Esophagus (tissue), 2 donors: ENCODE data around the gene SCGB1A1. TPM values are rescaled to one million over a fixed set of nuclear protein-coding genes. Genes with fewer than 3 reads are reported as not detected.

Experiments
- H3K27ac ChIP-seq, 2 donors: one replicate each; pipeline ENCODE4 v1.5.1; 2013; ENCODE audit warnings: low read depth in 2 of 2, mild to moderate bottlenecking in 2 of 2, inconsistent platforms in 1 of 2, low read length in 1 of 2, moderate library complexity in 1 of 2
- H3K27me3 ChIP-seq, 2 donors: one replicate each; pipeline ENCODE4 v1.6.1; 2013; ENCODE audit warnings: low read length in 2 of 2, control low read depth in 1 of 2, mild to moderate bottlenecking in 1 of 2; ENCODE audit not compliant: insufficient read depth in 2 of 2, control insufficient read depth in 1 of 2
- H3K36me3 ChIP-seq, 2 donors: one replicate each; pipeline ENCODE4 v1.6.1; 2013; ENCODE audit warnings: low read length in 1 of 2; ENCODE audit not compliant: control insufficient read depth in 2 of 2, insufficient read depth in 2 of 2
- H3K4me1 ChIP-seq, 2 donors: one replicate each; pipeline ENCODE4 v1.6.1; 2013; ENCODE audit warnings: low read length in 1 of 2; ENCODE audit not compliant: control insufficient read depth in 2 of 2, insufficient read depth in 2 of 2
- H3K4me3 ChIP-seq, 2 donors: one replicate each; pipeline ENCODE4 v1.5.1; 2013; ENCODE audit warnings: low read length in 2 of 2, mild to moderate bottlenecking in 2 of 2, low read depth in 1 of 2, moderate library complexity in 1 of 2
- H3K9me3 ChIP-seq, 2 donors: one replicate each; pipeline ENCODE4 v1.6.1; 2013; ENCODE audit warnings: mild to moderate bottlenecking in 2 of 2, low read depth in 1 of 2, low read length in 1 of 2, moderate library complexity in 1 of 2; ENCODE audit not compliant: control insufficient read depth in 2 of 2, insufficient read depth in 1 of 2
- WGBS, 2 donors: extraction: QIAGEN DNeasy Blood & Tissue Kit; methylation state at CpG; one replicate each; pipeline ENCODE4 v1.1.7; 2013; 5-methylcytosine and 5-hydroxymethylcytosine counted together
- polyA plus RNA-seq, 2 donors: library from polyadenylated mRNA; stranded (reverse); fragments of 200-250 nt; gene quantifications; one replicate each; pipeline ENCODE4 v1.2.3, GENCODE V29; 2013
- donor health status: healthy with polysubstance abuse.
- donor health status: Bipolar disorder and iron deficiency.

Gene SCGB1A1
- polyA plus RNA-seq, 2 donors, result 4.8 to 5.5 TPM

- Histone ChIP-seq H3K9me3 (no peaks in the 10 kb centered on the region), H3K36me3 (no peaks in the 10 kb centered on the region), H3K4me3 (no peak overlapping the region), H3K27ac (no peak overlapping the region), H3K4me1 (peaks cover 0 to 3% of the 10 kb centered on the region in 2 donors), H3K27me3 (no peaks in the 10 kb centered on the region)
- 89 to 95% methylated on average over 6 of the region's 6 CpGs for WGBS, 2 donors
Measured at GRCh38 chr11:62452261-62452660, 33.4 kb downstream of the SCGB1A1 start.

DNA sequence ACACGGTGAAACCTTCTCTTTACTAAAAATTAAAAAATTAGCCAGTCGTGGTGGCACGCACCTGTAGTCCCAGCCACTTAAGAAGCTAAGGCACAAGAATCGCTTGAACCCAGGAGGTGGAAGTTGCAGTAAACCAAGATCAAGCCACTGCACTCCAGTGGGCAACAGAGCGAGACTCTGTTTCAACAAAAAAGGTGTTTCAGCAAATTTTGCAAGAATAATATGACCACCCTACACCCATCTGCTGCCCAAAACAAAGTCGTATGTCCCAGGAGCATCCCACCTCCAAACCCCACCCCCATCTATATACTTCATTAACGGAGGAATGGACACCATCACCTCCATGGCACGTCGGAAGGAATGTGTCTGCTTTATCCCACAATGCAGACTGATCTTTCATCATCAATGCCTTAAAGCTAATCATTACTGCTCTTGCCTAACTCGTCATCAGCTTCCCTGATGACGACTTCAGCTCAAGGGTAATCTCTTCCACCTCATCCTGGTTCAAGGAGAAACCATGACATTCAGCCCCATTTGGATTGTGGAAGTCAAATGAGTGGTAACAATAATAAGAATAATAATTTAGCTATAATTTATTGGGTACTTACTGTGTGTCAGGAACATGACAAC, 34.1 kb downstream of the SCGB1A1 start:
- Histone ChIP-seq H3K9me3 (no peaks in the 10 kb centered on the region), H3K4me1 (peaks cover 0 to 3% of the 10 kb centered on the region in 2 donors), H3K27ac (no peak overlapping the region), H3K4me3 (no peak overlapping the region), H3K27me3 (no peaks in the 10 kb centered on the region), H3K36me3 (no peaks in the 10 kb centered on the region)
- WGBS, 2 donors, result 94% methylated on average over 11 of the region's 11 CpGs

DNA sequence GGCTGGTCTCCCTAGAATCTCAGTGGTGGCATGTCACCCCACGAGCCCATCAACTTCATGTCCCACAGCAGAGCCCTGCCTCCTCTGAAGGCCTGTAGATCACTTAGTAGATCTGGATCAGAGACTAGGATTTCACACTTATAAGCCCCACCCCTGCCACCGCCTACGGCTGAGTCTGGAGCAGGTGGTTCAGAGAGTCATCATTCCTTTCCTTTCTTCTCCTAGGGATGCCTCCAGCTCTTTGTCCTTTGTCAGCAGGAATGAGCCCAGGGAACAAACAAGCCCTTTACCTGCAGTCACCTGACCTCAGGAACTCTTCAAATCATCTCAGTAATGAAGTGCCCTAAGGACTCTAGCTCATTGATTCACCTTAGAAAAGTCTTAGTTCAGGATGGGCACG, 37.8 kb downstream of the SCGB1A1 start:
- Histone ChIP-seq H3K4me1 (no peaks in the 10 kb centered on the region), H3K36me3 (no peaks in the 10 kb centered on the region), H3K9me3 (no peaks in the 10 kb centered on the region), H3K4me3 (no peak overlapping the region), H3K27ac (no peak overlapping the region), H3K27me3 (no peaks in the 10 kb centered on the region)
- WGBS, 2 donors, result 66 to 78% methylated on average over 4 of the region's 4 CpGs

- 81 to 85% methylated on average over 4 of the region's 4 CpGs for WGBS, 2 donors
- H3K27ac ChIP-seq, result no peak overlapping the region
- H3K9me3 ChIP-seq, result no peaks in the 10 kb centered on the region
- H3K27me3 ChIP-seq, result no peaks in the 10 kb centered on the region
- H3K4me1 ChIP-seq, result no peaks in the 10 kb centered on the region
- H3K4me3 ChIP-seq, result no peak overlapping the region
- H3K36me3 ChIP-seq, result no peaks in the 10 kb centered on the region
Measured at GRCh38 chr11:62457478-62457877, 38.6 kb downstream of the SCGB1A1 start.

DNA sequence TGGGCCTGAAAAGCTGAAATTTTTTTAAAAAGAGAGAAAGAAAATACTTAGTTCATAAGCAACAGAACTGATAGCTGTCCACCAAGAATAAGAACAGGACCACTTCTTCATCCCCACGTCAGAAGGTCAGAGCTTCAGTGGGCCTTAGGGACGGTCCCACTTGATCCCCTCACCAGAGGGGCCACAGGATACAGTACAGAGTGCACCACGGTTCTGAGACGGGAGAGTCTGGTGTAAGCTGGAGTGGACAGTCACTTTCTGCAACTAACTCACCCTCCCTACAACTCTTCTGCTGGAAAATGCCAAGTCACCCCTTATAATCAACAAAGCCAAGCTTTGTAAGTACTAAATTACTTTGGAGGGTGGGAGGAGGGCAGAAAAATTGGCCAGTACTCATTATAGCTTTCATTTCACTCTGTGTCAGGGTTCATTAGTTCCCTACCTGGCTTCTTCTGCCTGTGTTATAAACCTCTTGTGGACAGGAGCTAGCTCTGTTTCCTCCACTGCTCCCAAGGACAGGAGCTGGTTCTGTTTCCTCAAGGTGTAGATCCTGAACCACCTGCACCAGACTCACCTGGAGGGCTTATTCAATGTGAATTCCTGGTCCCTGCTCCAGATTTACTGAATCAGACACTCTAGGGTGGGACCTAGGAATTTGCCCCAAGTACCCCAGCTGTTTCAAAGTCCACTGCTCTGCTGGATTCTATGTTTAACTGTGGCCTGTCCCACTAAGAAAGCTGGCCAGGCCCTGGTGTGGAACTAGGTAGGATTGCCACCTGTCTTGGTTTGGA, 39.6 kb downstream of the SCGB1A1 start:
- Histone ChIP-seq H3K4me3 (no peak overlapping the region), H3K9me3 (no peaks in the 10 kb centered on the region)
- WGBS, 2 donors, result 44 to 56% methylated on average over 4 of the region's 4 CpGs

DNA sequence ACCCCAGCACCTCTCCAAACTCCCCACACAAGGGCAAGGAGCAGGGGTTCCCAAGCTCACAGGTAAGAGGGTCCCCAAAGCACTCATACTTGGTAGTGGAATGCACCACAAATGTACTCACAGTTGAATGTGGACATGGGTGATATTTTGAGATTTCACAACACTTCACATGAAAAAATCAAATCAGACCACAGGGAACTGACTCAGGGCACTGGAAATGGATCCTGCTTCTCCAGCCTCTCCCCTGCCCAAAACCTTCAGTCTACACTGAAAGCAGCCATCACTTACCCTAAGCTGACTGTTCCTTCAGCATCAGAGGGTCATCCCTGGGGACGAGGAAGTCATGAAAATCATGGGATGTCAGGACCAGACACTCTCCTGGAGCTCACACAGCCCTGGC, 40.2 kb downstream of the SCGB1A1 start:
- Histone ChIP-seq H3K4me1 (no peaks in the 10 kb centered on the region), H3K4me3 (no peak overlapping the region), H3K9me3 (no peaks in the 10 kb centered on the region), H3K27me3 (no peaks in the 10 kb centered on the region), H3K27ac (no peak overlapping the region), H3K36me3 (no peaks in the 10 kb centered on the region)
- 75 to 81% methylated on average over 1 of the region's 1 CpG for WGBS, 2 donors

More for the DNA sequence above, 39.6 kb downstream of the SCGB1A1 start:
- H3K36me3 ChIP-seq, result no peaks in the 10 kb centered on the region
- H3K27me3 ChIP-seq, result no peaks in the 10 kb centered on the region
- no peak overlapping the region for H3K27ac ChIP-seq
- no peaks in the 10 kb centered on the region for H3K4me1 ChIP-seq

DNA sequence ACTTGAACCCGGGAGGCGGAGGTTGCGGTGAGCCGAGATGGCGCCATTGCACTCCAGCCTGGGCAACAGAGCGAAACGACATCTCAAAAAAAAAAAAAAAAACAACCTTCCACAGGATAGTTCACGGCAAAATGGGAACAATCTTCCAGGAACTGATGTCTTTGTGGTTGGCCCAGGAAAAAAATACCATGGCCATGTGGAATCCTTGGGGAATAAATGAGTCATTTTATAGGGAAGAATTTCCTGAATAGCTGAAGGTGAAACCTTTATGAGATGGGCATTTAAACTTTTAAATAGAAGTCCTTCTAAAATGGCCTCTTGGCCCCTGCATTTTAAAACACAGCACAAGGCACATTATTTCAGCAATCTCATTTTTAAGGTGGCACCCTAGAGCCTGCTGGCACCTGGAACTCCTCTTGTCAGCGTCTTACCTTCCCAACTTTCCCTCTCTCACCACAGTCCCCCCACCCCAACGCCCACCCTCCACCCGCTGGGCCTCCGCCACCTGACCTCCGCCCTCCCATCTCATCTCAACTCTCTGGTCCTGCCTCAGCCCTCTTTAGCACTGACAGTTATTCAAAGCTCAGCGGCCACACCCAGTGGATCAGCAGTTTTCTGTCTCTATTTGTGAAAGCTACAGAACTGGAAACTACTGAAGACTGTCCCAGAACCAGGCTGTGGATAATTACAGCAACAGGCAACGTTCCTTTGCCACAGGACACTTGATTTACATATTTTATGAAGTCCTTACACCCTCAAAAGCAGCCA, 43.1 kb downstream of the SCGB1A1 start:
- Histone ChIP-seq H3K9me3 (no peaks in the 10 kb centered on the region), H3K4me3 (no peak overlapping the region), H3K36me3 (no peaks in the 10 kb centered on the region), H3K4me1 (no peaks in the 10 kb centered on the region), H3K27me3 (no peaks in the 10 kb centered on the region), H3K27ac (no peak overlapping the region)
- WGBS, 2 donors, result 74 to 78% methylated on average over 15 of the region's 15 CpGs

DNA sequence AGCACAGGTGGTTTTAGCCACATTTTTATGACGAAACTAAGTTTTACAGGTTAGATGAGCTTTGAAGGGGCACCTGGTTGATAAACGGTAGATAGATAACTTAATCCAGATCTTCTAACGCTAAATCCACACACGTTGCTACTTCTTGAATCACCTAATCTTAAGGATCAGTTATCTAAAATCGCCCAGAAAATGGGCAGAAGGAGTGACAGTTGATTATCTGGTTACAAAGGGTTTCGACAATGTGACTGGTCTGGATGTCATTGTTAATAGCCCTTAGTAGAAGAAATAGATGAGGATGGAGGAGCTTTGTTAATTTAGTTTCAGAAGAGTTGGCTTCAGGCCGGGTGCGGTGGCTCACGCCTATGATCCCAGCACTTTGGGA, 43.7 kb downstream of the SCGB1A1 start:
- no peaks in the 10 kb centered on the region for H3K9me3 ChIP-seq
- no peaks in the 10 kb centered on the region for H3K36me3 ChIP-seq
- H3K4me3 ChIP-seq, result no peak overlapping the region
- WGBS, 2 donors, result 82 to 88% methylated on average over 9 of the region's 9 CpGs
- H3K4me1 ChIP-seq, result no peaks in the 10 kb centered on the region
- no peak overlapping the region for H3K27ac ChIP-seq
- H3K27me3 ChIP-seq, result no peaks in the 10 kb centered on the region

- no peaks in the 10 kb centered on the region for H3K9me3 ChIP-seq
- 86 to 87% methylated on average over 6 of the region's 6 CpGs for WGBS, 2 donors
- no peaks in the 10 kb centered on the region for H3K36me3 ChIP-seq
- no peak overlapping the region for H3K4me3 ChIP-seq
- H3K4me1 ChIP-seq, result no peaks in the 10 kb centered on the region
- H3K27ac ChIP-seq, result no peak overlapping the region
- no peaks in the 10 kb centered on the region for H3K27me3 ChIP-seq
Measured at GRCh38 chr11:62463121-62463542, 44.3 kb downstream of the SCGB1A1 start.
